Liver (tissue), 9 donors: ENCODE results near the gene FGF12. TPM values are rescaled to one million over a fixed set of nuclear protein-coding genes. Genes with fewer than 3 reads are reported as not detected.
"Not testable (repeated sequence)": the region's sequence is repeated elsewhere in the genome, so short reads cannot be mapped to it uniquely, and the experiment has no call there.

Experiments used
- DNase-seq: peaks from one replicate; pipeline ENCODE4 v3.0.0-alpha.2; 2017; ENCODE audit warnings: low spot score
- H3K27ac ChIP-seq, 2 donors: one replicate each; pipeline ENCODE4 v1.7.0; 2013; ENCODE audit warnings: inconsistent platforms in 2 of 2, low read length in 2 of 2, control low read depth in 1 of 2, low read depth in 1 of 2, mild to moderate bottlenecking in 1 of 2
- H3K27me3 ChIP-seq, 4 donors: one replicate each; pipeline versions ENCODE4 v1.6.1 to v1.7.0; 2013; ENCODE audit warnings: low read length in 3 of 4, inconsistent platforms in 1 of 4, mild to moderate bottlenecking in 1 of 4, moderate library complexity in 1 of 4; ENCODE audit not compliant: control insufficient read depth in 4 of 4, insufficient read depth in 4 of 4
- H3K36me3 ChIP-seq, 4 donors: one replicate each; pipeline versions ENCODE4 v1.6.1 to v1.7.0; 2013; ENCODE audit warnings: low read length in 3 of 4, mild to moderate bottlenecking in 3 of 4, low read depth in 1 of 4, moderate library complexity in 1 of 4; ENCODE audit not compliant: control insufficient read depth in 4 of 4, insufficient read depth in 3 of 4
- H3K4me1 ChIP-seq, 4 donors: one replicate each; pipeline versions ENCODE4 v1.6.1 to v1.7.0; 2013; ENCODE audit warnings: low read length in 3 of 4, mild to moderate bottlenecking in 3 of 4, moderate library complexity in 1 of 4; ENCODE audit not compliant: control insufficient read depth in 4 of 4, insufficient read depth in 4 of 4
- H3K4me3 ChIP-seq, 3 donors: one replicate each; pipeline versions ENCODE4 v1.6.1 to v1.7.0; 2013; ENCODE audit warnings: low read length in 3 of 3, control low read depth in 1 of 3, low read depth in 1 of 3, mild to moderate bottlenecking in 1 of 3
- H3K9ac ChIP-seq, 2 donors: one replicate each; pipeline ENCODE4 v1.7.0; 2013; ENCODE audit warnings: low read length in 2 of 2, mild to moderate bottlenecking in 2 of 2, moderate library complexity in 2 of 2, control low read depth in 1 of 2, low read depth in 1 of 2
- H3K9me3 ChIP-seq, 4 donors: one replicate each; pipeline versions ENCODE4 v1.6.1 to v1.7.0; 2013; ENCODE audit warnings: low read length in 3 of 4; ENCODE audit not compliant: control insufficient read depth in 4 of 4
- ATF3 ChIP-seq: IDR thresholded peaks from 2 replicates; pipeline ENCODE4 v1.6.1; 2016; ENCODE audit warnings: antibody characterized with exemption
- CTCF ChIP-seq: fragments of 150-350 bp; IDR thresholded peaks from 2 replicates; pipeline ENCODE4 v1.5.1; 2017; ENCODE audit warnings: improper control_type of control experiment, low read depth, low read length; ENCODE audit not compliant: missing input control
- EGR1 ChIP-seq, 2 donors: IDR thresholded peaks; 2 replicates each; pipeline ENCODE4 v1.6.1; 2016 to 2018; ENCODE audit warnings: antibody characterized with exemption in 2 of 2, low read depth in 2 of 2
- FOXA1 ChIP-seq: IDR thresholded peaks from 2 replicates; pipeline ENCODE4 v1.6.1; 2016; ENCODE audit warnings: antibody characterized with exemption
- FOXA2 ChIP-seq: IDR thresholded peaks from 2 replicates; pipeline ENCODE4 v1.6.1; 2016; ENCODE audit warnings: antibody characterized with exemption
- GABPA ChIP-seq, 2 donors: IDR thresholded peaks in 1 of 2; conservative IDR thresholded peaks in 1 of 2; 2 replicates each; pipeline ENCODE4 v1.6.1; 2016; ENCODE audit warnings: antibody characterized with exemption in 2 of 2, mild to moderate bottlenecking in 1 of 2, moderate library complexity in 1 of 2
- HNF4A ChIP-seq, 2 donors: conservative IDR thresholded peaks; 2 replicates each; pipeline ENCODE4 v1.6.1; 2016; ENCODE audit warnings: antibody characterized with exemption in 2 of 2, mild to moderate bottlenecking in 2 of 2
- HNF4G ChIP-seq: IDR thresholded peaks from 2 replicates; pipeline ENCODE4 v1.6.1; 2016; ENCODE audit warnings: antibody characterized with exemption
- JUND ChIP-seq, 2 donors: IDR thresholded peaks; 2 replicates each; pipeline ENCODE4 v1.6.1; 2016; ENCODE audit warnings: antibody characterized with exemption in 2 of 2
- MAX ChIP-seq: IDR thresholded peaks from 2 replicates; pipeline ENCODE4 v1.6.1; 2016; ENCODE audit warnings: antibody characterized with exemption
- NR2F2 ChIP-seq: IDR thresholded peaks from 2 replicates; pipeline ENCODE4 v1.6.1; 2016; ENCODE audit warnings: antibody characterized with exemption
- RAD21 ChIP-seq, 2 donors: IDR thresholded peaks; 2 replicates each; pipeline ENCODE4 v1.6.1; 2016; ENCODE audit warnings: antibody characterized with exemption in 2 of 2, mild to moderate bottlenecking in 2 of 2
- REST ChIP-seq: IDR thresholded peaks from 2 replicates; pipeline ENCODE4 v1.6.1; 2016; ENCODE audit warnings: antibody characterized with exemption, mild to moderate bottlenecking
- TAF1 ChIP-seq: conservative IDR thresholded peaks from 2 replicates; pipeline ENCODE4 v1.6.1; 2016; ENCODE audit warnings: antibody characterized with exemption, mild to moderate bottlenecking
- YY1 ChIP-seq: IDR thresholded peaks from 2 replicates; pipeline ENCODE4 v1.6.1; 2016; ENCODE audit warnings: antibody characterized with exemption, mild to moderate bottlenecking
- ZBTB33 ChIP-seq: IDR thresholded peaks from 2 replicates; pipeline ENCODE4 v1.6.1; 2016; ENCODE audit warnings: antibody characterized with exemption
- WGBS: extraction: QIAGEN DNeasy Blood & Tissue Kit; methylation state at CpG from one replicate; pipeline ENCODE4 v1.1.7; 2013; 5-methylcytosine and 5-hydroxymethylcytosine counted together
- polyA plus RNA-seq, 2 donors: library from polyadenylated mRNA; stranded (reverse) in 1 of 2; unstranded in 1 of 2; fragments of 200-250 nt in 1 of 2; fragments of >200 nt in 1 of 2; fragmentation: Nextera tagmentation in 1 of 2; extraction: Ambion mirVana in 1 of 2; gene quantifications; one replicate each; pipeline versions ENCODE4 v1.2.1 to v1.2.3, GENCODE V29; 2013 to 2015
- total RNA-seq, 2 donors: library from RNA; depleted of rRNA; stranded (reverse); fragments of >200 nt; gene quantifications; one replicate each; pipeline ENCODE4 v1.2.3, GENCODE V29; 2014
- donor health status: healthy.
- donor health status: healthy.
- donor health status: healthy.
- donor health status: healthy.
- donor health status: healthy.

Gene FGF12
- total and polyA plus RNA-seq, 4 donors, result 0.11 to 0.59 (median 0.19) TPM

GRCh38 chr3:192718156-192718555, 9.2 kb downstream of the FGF12 start:
- Histone ChIP-seq H3K27ac (no peak overlapping the region), H3K4me1 (no peaks in the 10 kb centered on the region), H3K9me3 (no peaks in the 10 kb centered on the region), H3K36me3 (no peaks in the 10 kb centered on the region), H3K27me3 (peaks cover 0 to 3% (median 0%) of the 10 kb centered on the region in 4 donors), H3K9ac (no peak overlapping the region), H3K4me3 (no peak overlapping the region)
- WGBS, result 37% methylated on average over 3 of the region's 3 CpGs
- no peak for DNase-seq
- TF ChIP-seq ATF3 (no peak), TAF1 (no peak)

- TF ChIP-seq ATF3 (no peak), REST (no peak), ZBTB33 (no peak), TAF1 (no peak), HNF4G (no peak), YY1 (no peak), NR2F2 (no peak), RAD21 (IDR thresholded peaks at IDR 0.05) (no peak), EGR1 (IDR thresholded peaks at IDR 0.05; ENCODE audit: low read depth in 2 of 2) (no peak), FOXA1 (no peak), JUND (IDR thresholded peaks at IDR 0.05) (no peak), CTCF (no peak), MAX (no peak), GABPA (IDR thresholded peaks at IDR 0.05 in 1 of 2, conservative IDR thresholded peaks at IDR 0.05 in 1 of 2) (no peak), FOXA2 (no peak), HNF4A (conservative IDR thresholded peaks at IDR 0.05) (no peak)
- no peak for DNase-seq
- H3K9me3 ChIP-seq, result no peaks in the 10 kb centered on the region
Observed at GRCh38 chr3:192715126-192715525, 12.2 kb downstream of the FGF12 start.

GRCh38 chr3:192711126-192711525, 16.2 kb downstream of the FGF12 start:
- H3K27me3 ChIP-seq, H3K36me3 ChIP-seq, H3K27ac ChIP-seq, H3K9me3 ChIP-seq, H3K4me3 ChIP-seq, H3K9ac ChIP-seq, H3K4me1 ChIP-seq, DNase-seq: not testable (repeated sequence)
- 91% methylated on average over 22 of the region's 22 CpGs for WGBS

More at GRCh38 chr3:192715126-192715525, 12.2 kb downstream of the FGF12 start:
- Histone ChIP-seq H3K9ac (no peak overlapping the region), H3K4me1 (no peaks in the 10 kb centered on the region), H3K27ac (no peak overlapping the region), H3K4me3 (no peak overlapping the region), H3K36me3 (no peaks in the 10 kb centered on the region), H3K27me3 (peaks cover 0 to 6% (median 0%) of the 10 kb centered on the region in 4 donors)
